IPS DF 6.9 (cell line): Measurements from ENCODE around the gene SLC16A13.
"Not testable (repeated sequence)": the region's sequence is repeated elsewhere in the genome, so short reads cannot be mapped to it uniquely, and the experiment has no call there.

ENCODE experiments used
- DNase-seq: peaks from one replicate; pipeline ENCODE4 v3.0.0-alpha.2; 2013; ENCODE audit warnings: low read depth, low spot score
- H3K27ac ChIP-seq: one replicate; pipeline ENCODE4 v1.5.1; 2013; ENCODE audit warnings: low read length, control low read depth
- H3K27me3 ChIP-seq: 2 replicates; pipeline ENCODE4 v1.6.1; 2013; ENCODE audit warnings: mild to moderate bottlenecking, low read length; ENCODE audit not compliant: control insufficient read depth, insufficient read depth
- H3K36me3 ChIP-seq: 2 replicates; pipeline ENCODE4 v1.6.1; 2013; ENCODE audit warnings: low read length; ENCODE audit not compliant: control insufficient read depth, insufficient read depth
- H3K4me1 ChIP-seq: 2 replicates; pipeline ENCODE4 v1.6.1; 2013; ENCODE audit warnings: low read length; ENCODE audit not compliant: control insufficient read depth, insufficient read depth
- H3K4me3 ChIP-seq: 2 replicates; pipeline ENCODE4 v1.5.1; 2013; ENCODE audit warnings: mild to moderate bottlenecking, low read length
- H3K9me3 ChIP-seq: 2 replicates; pipeline ENCODE4 v1.6.1; 2013; ENCODE audit warnings: low read length, inconsistent platforms; ENCODE audit not compliant: control insufficient read depth, insufficient read depth
- WGBS: extraction: QIAGEN DNeasy Blood & Tissue Kit; methylation state at CpG from one replicate; pipeline ENCODE4 v1.1.7; 2013; ENCODE audit warnings: mixed read lengths, missing lambda C conversion rate; ENCODE audit not compliant: insufficient read length, insufficient coverage; 5-methylcytosine and 5-hydroxymethylcytosine counted together

SLC16A13 gene

DNA sequence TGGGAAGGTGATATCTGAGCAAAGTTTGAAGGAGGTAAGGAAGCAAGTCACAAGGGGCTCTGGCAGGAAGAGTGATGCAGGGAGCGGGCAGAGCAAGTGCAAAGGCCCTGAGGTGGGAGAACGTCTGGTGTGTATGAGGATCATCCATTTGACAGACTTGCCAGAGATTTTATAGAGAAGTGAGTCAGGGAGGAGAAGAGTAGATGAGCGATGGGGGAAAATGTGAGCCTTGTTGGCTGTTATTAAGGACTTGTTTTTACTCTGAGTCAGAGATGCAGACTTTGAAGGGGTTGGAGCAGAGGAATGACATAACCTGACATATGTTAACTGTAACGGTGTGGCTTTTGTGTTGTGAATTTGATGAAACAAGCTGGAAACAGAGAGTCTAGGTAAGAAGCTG lies 47.8 kb downstream of the SLC16A13 start:
- DNase-seq: no peak
- Histone ChIP-seq H3K27ac (no peak overlapping the region), H3K9me3 (no peaks in the 10 kb centered on the region), H3K36me3 (no peaks in the 10 kb centered on the region), H3K27me3 (no peaks in the 10 kb centered on the region), H3K4me3 (no peak overlapping the region), H3K4me1 (no peaks in the 10 kb centered on the region)
- no CpG with 5 or more reads among the region's 4 CpGs for WGBS

GRCh38 chr17:7084088-7084487 lies 48.3 kb downstream of the SLC16A13 start:
- Histone ChIP-seq H3K4me1 (no peaks in the 10 kb centered on the region), H3K27me3 (no peaks in the 10 kb centered on the region), H3K27ac (no peak overlapping the region), H3K36me3 (no peaks in the 10 kb centered on the region), H3K9me3 (no peaks in the 10 kb centered on the region), H3K4me3 (no peak overlapping the region)
- WGBS: no CpG with 5 or more reads among the region's 7 CpGs
- DNase-seq: no peak

DNA sequence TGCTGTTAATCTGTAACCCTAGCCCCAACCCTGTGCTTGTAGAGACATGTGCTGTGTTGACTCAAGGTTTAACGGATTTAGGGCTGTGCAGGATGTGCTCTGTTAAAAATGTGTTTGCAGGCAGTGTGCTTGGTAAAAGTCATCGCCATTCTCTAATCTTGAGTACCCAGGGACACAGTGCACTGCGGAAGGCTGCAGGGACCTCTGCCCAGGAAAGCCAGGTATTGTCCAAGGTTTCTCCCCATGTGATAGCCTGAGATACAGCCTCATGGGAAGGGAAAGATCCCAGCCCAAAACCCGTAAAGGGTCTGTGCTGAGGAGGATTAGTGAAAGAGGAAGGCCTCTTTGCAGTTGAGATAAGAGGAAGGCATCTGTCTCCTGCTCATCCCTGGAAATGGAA lies 52.6 kb downstream of the SLC16A13 start:
- H3K4me1 ChIP-seq, DNase-seq, H3K36me3 ChIP-seq, H3K27ac ChIP-seq, H3K27me3 ChIP-seq, H3K4me3 ChIP-seq, H3K9me3 ChIP-seq: not testable (repeated sequence)
- no CpG with 5 or more reads among the region's 4 CpGs for WGBS

DNA sequence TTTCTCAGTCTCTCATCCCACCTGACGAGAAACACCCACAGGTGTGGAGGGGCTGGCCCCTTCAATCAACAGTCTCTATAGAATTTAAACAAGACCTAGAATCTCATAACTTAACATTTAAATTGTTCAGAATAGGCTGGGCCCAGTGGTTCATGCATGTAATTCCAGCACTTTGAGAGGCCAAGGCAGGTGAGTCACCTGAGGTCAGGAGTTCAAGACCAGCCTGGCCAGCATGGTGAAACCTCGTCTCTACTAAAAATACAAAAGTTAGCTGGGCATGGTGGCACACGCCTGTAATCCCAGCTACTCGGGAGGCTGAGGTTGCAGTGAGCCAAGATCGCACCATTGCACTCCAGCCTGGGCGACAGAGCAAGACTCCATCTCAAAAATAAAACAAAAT lies 53.8 kb downstream of the SLC16A13 start:
- not testable (repeated sequence) for DNase-seq

More for the DNA sequence above, 53.8 kb downstream of the SLC16A13 start:
- WGBS: no CpG with 5 or more reads among the region's 6 CpGs
- H3K27me3 ChIP-seq, H3K9me3 ChIP-seq, H3K4me3 ChIP-seq, H3K36me3 ChIP-seq, H3K4me1 ChIP-seq, H3K27ac ChIP-seq: not testable (repeated sequence)
